Fibroblast of lung (primary cell): ENCODE results near the gene MYOZ3.

Source experiments
- CTCF ChIP-seq, 2 donors: IDR thresholded peaks in 1 of 2; conservative IDR thresholded peaks in 1 of 2; 1 replicate in 1 of 2; 2 replicates in 1 of 2; pipeline ENCODE4 v1.5.1; 2011 to 2012; ENCODE audit warnings: low read length in 2 of 2, control low read depth in 1 of 2, inconsistent platforms in 1 of 2, low read depth in 1 of 2, mild to moderate bottlenecking in 1 of 2
- EZH2 ChIP-seq: IDR thresholded peaks from 2 replicates; pipeline ENCODE4 v1.5.1; 2012; ENCODE audit warnings: low read length, control low read depth, mild to moderate bottlenecking; ENCODE audit errors: missing control alignments

- TF ChIP-seq CTCF (conservative IDR thresholded peaks at IDR 0.05 in 1 of 2, IDR thresholded peaks at IDR 0.05 in 1 of 2; ENCODE audit: low read depth in 1 of 2, low read length in 2 of 2) (no peak), EZH2 (no peak)
Measured at GRCh38 chr5:150619359-150620230, 41.5 kb upstream of the MYOZ3 start.
